ENCODE results near the gene FDX1.
A peak's percentile ranks its signal among the peaks of the same experiment; 100 is the strongest.
"Not testable (repeated sequence)": the region's sequence is repeated elsewhere in the genome, so short reads cannot be mapped to it uniquely, and the experiment has no call there.

FDX1 gene, protein sequence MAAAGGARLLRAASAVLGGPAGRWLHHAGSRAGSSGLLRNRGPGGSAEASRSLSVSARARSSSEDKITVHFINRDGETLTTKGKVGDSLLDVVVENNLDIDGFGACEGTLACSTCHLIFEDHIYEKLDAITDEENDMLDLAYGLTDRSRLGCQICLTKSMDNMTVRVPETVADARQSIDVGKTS

GRCh38 chr11:110429731-110430266 lies at the start of gene FDX1:
Gene FDX1, plus strand, starts transcription at chr11:110429948. Its CDS starts 173 bp downstream, at chr11:110430121.
- DNase-seq (ENCODE audit: low read depth): peak; percentile 87
- TF ChIP-seq CTCF (IDR thresholded peaks at IDR 0.05; ENCODE audit: insufficient read depth, low read depth, low read length, missing control alignments): peak; percentile 67
- peak within 1 kb of the TSS; percentile 67 for H3K4me3 ChIP-seq (ENCODE audit: low read depth, low read length)

GRCh38 chr11:110380836-110381622 lies 48.7 kb upstream of the FDX1 start:
- DNase-seq (ENCODE audit: low read depth): no peak
- no peak overlapping the region for H3K4me3 ChIP-seq (ENCODE audit: low read depth, low read length)
- TF ChIP-seq CTCF (IDR thresholded peaks at IDR 0.05; ENCODE audit: insufficient read depth, low read depth, low read length, missing control alignments): no peak

DNA sequence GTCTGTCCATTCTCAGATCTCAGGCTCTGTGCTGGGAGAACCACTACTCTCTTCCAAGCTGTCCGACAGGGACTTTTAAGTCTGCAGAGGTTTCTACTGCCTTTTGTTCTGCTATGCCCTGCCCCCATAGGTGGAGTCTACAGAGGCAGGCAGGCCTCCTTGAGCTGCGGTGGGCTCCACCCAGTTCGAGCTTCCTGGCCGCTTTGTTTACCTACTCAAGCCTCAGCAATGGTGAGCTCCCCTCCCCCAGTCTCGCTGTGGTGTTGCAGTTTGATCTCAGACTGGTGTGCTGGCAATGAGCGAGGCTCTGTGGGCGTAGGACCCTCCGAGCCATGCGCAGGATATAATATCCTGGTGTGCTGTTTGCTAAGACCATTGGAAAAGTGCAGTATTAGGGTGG lies 41.5 kb upstream of the FDX1 start:
- not testable (repeated sequence) for H3K4me3 ChIP-seq (ENCODE audit: low read depth, low read length); DNase-seq (ENCODE audit: low read depth)

DNA sequence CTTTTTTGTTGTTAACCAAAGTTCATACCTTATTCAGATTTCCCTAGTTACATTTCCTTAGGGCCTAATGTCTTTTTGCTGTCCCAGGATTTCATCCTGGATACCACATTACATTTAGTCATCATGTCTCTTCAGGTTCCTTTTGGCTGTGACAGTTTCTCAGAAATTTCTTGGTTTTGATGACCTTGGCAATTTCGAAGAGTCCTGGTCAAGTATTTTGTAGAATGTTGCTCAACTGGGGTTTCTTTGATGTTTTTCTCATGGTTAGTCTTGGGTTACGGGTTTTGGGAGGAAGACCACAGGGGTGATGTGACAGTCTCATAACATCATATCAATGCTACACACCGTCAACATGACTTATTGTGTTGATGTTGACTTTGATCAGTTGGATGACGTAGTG lies 39.8 kb upstream of the FDX1 start:
- H3K4me3 ChIP-seq (ENCODE audit: low read depth, low read length): no peak overlapping the region
- no peak for TF ChIP-seq CTCF (IDR thresholded peaks at IDR 0.05; ENCODE audit: insufficient read depth, low read depth, low read length, missing control alignments)
- DNase-seq (ENCODE audit: low read depth): no peak

GRCh38 chr11:110392056-110392455 lies 37.7 kb upstream of the FDX1 start:
- no peak for DNase-seq (ENCODE audit: low read depth)
- no peak for TF ChIP-seq CTCF (IDR thresholded peaks at IDR 0.05; ENCODE audit: insufficient read depth, low read depth, low read length, missing control alignments)
- H3K4me3 ChIP-seq (ENCODE audit: low read depth, low read length): no peak overlapping the region

- not testable (repeated sequence) for DNase-seq (ENCODE audit: low read depth); H3K4me3 ChIP-seq (ENCODE audit: low read depth, low read length)
These were observed 32.0 kb upstream of the FDX1 start for GRCh38 chr11:110397668-110398286.

DNA sequence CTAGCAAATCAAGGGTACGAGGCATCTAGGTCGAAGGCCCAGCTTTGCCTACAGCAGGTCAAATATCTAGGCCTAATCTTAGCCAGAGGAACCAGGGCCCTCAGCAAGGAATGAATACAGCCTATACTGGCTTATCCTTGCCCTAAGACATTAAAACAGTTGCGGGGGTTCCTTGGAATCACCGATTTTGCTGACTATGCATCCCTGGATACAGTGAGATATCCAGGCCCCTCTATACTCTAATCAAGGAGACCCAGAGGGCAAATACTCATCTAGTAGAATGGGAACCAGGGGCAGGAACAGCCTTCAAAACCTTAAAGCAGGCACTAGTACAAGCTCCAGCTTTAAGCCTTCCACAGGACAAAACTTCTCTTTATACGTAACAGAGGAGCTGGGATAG lies 26.2 kb upstream of the FDX1 start:
- H3K4me3 ChIP-seq (ENCODE audit: low read depth, low read length); DNase-seq (ENCODE audit: low read depth): not testable (repeated sequence)

DNA sequence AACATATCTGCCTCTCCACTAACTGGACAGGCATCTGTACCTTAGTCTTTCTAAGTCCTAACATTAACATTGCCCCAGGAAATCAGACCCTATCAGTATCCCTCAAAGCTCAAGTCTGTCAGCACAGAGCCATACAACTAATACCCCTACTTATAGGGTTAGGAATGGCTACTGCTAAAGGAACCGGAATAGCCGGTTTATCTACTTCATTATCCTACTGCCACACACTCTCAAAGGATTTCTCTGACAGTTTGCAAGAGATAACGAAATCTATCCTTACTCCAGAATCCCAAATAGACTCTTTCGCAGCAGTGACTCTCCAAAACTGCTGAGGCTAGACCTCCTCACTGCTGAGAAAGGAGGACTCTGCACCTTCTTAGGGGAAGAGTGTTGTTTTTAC lies 24.1 kb upstream of the FDX1 start:
- not testable (repeated sequence) for DNase-seq (ENCODE audit: low read depth); H3K4me3 ChIP-seq (ENCODE audit: low read depth, low read length)

DNA sequence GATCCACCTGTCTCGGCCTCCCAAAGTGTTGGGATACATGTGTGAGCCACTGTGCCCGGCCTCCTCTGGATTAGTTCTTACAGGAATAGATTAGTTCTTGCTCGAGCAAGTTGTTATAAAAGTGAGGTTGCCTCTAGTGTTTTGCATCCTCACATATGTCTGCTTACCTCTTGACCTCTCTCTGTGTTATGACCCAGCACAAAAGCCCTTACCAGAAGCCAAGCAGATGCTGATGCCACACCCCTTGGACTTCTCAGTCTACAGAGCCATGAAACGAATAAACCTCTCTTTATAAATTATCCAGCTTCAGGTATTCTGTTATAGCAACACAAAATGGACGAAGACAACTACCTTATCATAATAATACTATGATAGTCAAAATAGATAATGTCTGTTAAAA lies 22.4 kb upstream of the FDX1 start:
- TF ChIP-seq CTCF (IDR thresholded peaks at IDR 0.05; ENCODE audit: insufficient read depth, low read depth, low read length, missing control alignments): no peak
- H3K4me3 ChIP-seq (ENCODE audit: low read depth, low read length): no peak overlapping the region
- no peak for DNase-seq (ENCODE audit: low read depth)

All from GM12865 (cell line).